H9 (cell line): Measurements from ENCODE around the gene ARHGEF2. TPM values are rescaled to one million over a fixed set of nuclear protein-coding genes. Genes with fewer than 3 reads are reported as not detected.

Source experiments
- DNase-seq: peaks from one replicate; pipeline ENCODE4 v3.0.0-alpha.2; 2017
- H2AFZ ChIP-seq: one replicate; pipeline ENCODE4 v1.6.1; 2013; ENCODE audit warnings: mild to moderate bottlenecking, low read length, control low read depth, moderate library complexity
- H2AK5ac ChIP-seq: 2 replicates; pipeline ENCODE4 v1.6.1; 2013; ENCODE audit warnings: low read length, control low read depth, mixed read lengths; ENCODE audit not compliant: insufficient read length
- H2BK120ac ChIP-seq: one replicate; pipeline ENCODE4 v1.6.1; 2013; ENCODE audit warnings: low read depth, mild to moderate bottlenecking, low read length, control low read depth, inconsistent platforms; ENCODE audit not compliant: poor library complexity, severe bottlenecking
- H2BK12ac ChIP-seq: 2 replicates; pipeline ENCODE4 v1.6.1; 2013; ENCODE audit warnings: low read length, control low read depth, mixed read lengths, low read depth; ENCODE audit not compliant: insufficient read length
- H2BK15ac ChIP-seq: 2 replicates; pipeline ENCODE4 v1.6.1; 2013; ENCODE audit warnings: low read depth, low read length, control low read depth
- H2BK20ac ChIP-seq: one replicate; pipeline ENCODE4 v1.6.1; 2013; ENCODE audit warnings: low read depth, mild to moderate bottlenecking, low read length, control low read depth, inconsistent platforms; ENCODE audit not compliant: poor library complexity, severe bottlenecking
- H2BK5ac ChIP-seq: 2 replicates; pipeline ENCODE4 v1.6.1; 2013; ENCODE audit warnings: low read length, control low read depth, mixed read lengths; ENCODE audit not compliant: insufficient read length
- H3K14ac ChIP-seq: 2 replicates; pipeline ENCODE4 v1.6.1; 2013; ENCODE audit warnings: low read length, control low read depth; ENCODE audit not compliant: insufficient read depth
- H3K18ac ChIP-seq: 2 replicates; pipeline ENCODE4 v1.6.1; 2013; ENCODE audit warnings: low read depth, mild to moderate bottlenecking, mixed read lengths, low read length, control low read depth; ENCODE audit not compliant: insufficient read length
- H3K23ac ChIP-seq: 2 replicates; pipeline ENCODE4 v1.6.1; 2013; ENCODE audit warnings: low read length, control low read depth, mixed read lengths, low read depth; ENCODE audit not compliant: insufficient read length
- H3K23me2 ChIP-seq: 2 replicates; pipeline ENCODE4 v1.6.1; 2013; ENCODE audit warnings: low read depth, mild to moderate bottlenecking, mixed read lengths, low read length, control low read depth; ENCODE audit not compliant: insufficient read length, poor library complexity, severe bottlenecking
- H3K27ac ChIP-seq: 2 replicates; pipeline ENCODE4 v1.5.1; 2013; ENCODE audit warnings: low read length, control low read depth, mixed read lengths, low read depth; ENCODE audit not compliant: insufficient read length
- H3K27me3 ChIP-seq: 2 replicates; pipeline ENCODE4 v1.6.1; 2013; ENCODE audit warnings: low read length, control low read depth, inconsistent platforms; ENCODE audit not compliant: insufficient read depth
- H3K4ac ChIP-seq: 2 replicates; pipeline ENCODE4 v1.6.1; 2013; ENCODE audit warnings: low read depth, mild to moderate bottlenecking, control low read depth, inconsistent platforms, low read length, moderate library complexity
- H3K4me1 ChIP-seq: 2 replicates; pipeline ENCODE4 v1.6.1; 2013; ENCODE audit warnings: low read length, control low read depth, inconsistent platforms; ENCODE audit not compliant: insufficient read depth
- H3K4me2 ChIP-seq: 2 replicates; pipeline ENCODE4 v1.6.1; 2013; ENCODE audit warnings: low read length, control low read depth, mixed read lengths; ENCODE audit not compliant: insufficient read length, insufficient read depth
- H3K56ac ChIP-seq: 2 replicates; pipeline ENCODE4 v1.6.1; 2013; ENCODE audit warnings: low read depth, mild to moderate bottlenecking, mixed read lengths, low read length, control low read depth; ENCODE audit not compliant: insufficient read length
- H3K79me1 ChIP-seq: 2 replicates; pipeline ENCODE4 v1.6.1; 2013; ENCODE audit warnings: low read depth, mild to moderate bottlenecking, moderate library complexity, low read length, control low read depth, inconsistent platforms; ENCODE audit not compliant: insufficient read depth, poor library complexity, severe bottlenecking
- H3K79me2 ChIP-seq: 2 replicates; pipeline ENCODE4 v1.6.1; 2013; ENCODE audit warnings: low read length, control low read depth, inconsistent platforms; ENCODE audit not compliant: insufficient read depth
- H3K9ac ChIP-seq: 2 replicates; pipeline ENCODE4 v1.6.1; 2013; ENCODE audit warnings: low read length, control low read depth, mixed read lengths; ENCODE audit not compliant: insufficient read length; ENCODE audit errors: extremely low read depth
- H3K9me3 ChIP-seq: one replicate; pipeline ENCODE4 v1.6.1; 2013; ENCODE audit warnings: low read depth, low read length, inconsistent platforms; ENCODE audit not compliant: control insufficient read depth
- H3T11ph ChIP-seq: one replicate; pipeline ENCODE4 v1.6.1; 2013; ENCODE audit warnings: mild to moderate bottlenecking, low read length, control low read depth, inconsistent platforms
- H4K20me1 ChIP-seq: one replicate; pipeline ENCODE4 v1.6.1; 2013; ENCODE audit not compliant: control insufficient read depth, insufficient read length, insufficient read depth
- H4K5ac ChIP-seq: 2 replicates; pipeline ENCODE4 v1.6.1; 2013; ENCODE audit warnings: low read depth, mild to moderate bottlenecking, mixed read lengths, low read length, control low read depth; ENCODE audit not compliant: insufficient read length
- H4K8ac ChIP-seq: replicated peaks from 2 replicates; pipeline ENCODE4 v1.6.1; 2013; ENCODE audit warnings: low read length, control low read depth, mixed read lengths, low read depth; ENCODE audit not compliant: insufficient read length
- H4K91ac ChIP-seq: 2 replicates; pipeline ENCODE4 v1.6.1; 2013; ENCODE audit warnings: low read depth, mild to moderate bottlenecking, moderate library complexity, mixed read lengths, low read length, control low read depth; ENCODE audit not compliant: insufficient read length
- H3K27ac Mint-ChIP-seq, 3 experiments: 2 replicates in 2 of 3; 3 replicates in 1 of 3; pipeline ENCODE4 v1.8.0; 2020 to 2021; ENCODE audit warnings: mixed read lengths in 3 of 3, mild to moderate bottlenecking in 1 of 3, moderate library complexity in 1 of 3
- H3K27me3 Mint-ChIP-seq: 2 replicates; pipeline ENCODE4 v1.8.0; 2021; ENCODE audit warnings: low read depth, mild to moderate bottlenecking, moderate library complexity, mixed read lengths
- H3K36me3 Mint-ChIP-seq, 3 experiments: 2 replicates in 2 of 3; 3 replicates in 1 of 3; pipeline ENCODE4 v1.8.0; 2020 to 2021; ENCODE audit warnings: low read depth in 3 of 3, mixed read lengths in 3 of 3; ENCODE audit not compliant: insufficient read depth in 1 of 3
- H3K4me1 Mint-ChIP-seq, 2 experiments: 2 replicates each; pipeline ENCODE4 v1.8.0; 2020; ENCODE audit warnings: mixed read lengths in 2 of 2
- H3K4me3 Mint-ChIP-seq, 2 experiments: 2 replicates in 1 of 2; 3 replicates in 1 of 2; pipeline ENCODE4 v1.8.0; 2020 to 2021; ENCODE audit warnings: mild to moderate bottlenecking in 2 of 2, mixed read lengths in 2 of 2, moderate library complexity in 1 of 2
- H3K9me3 Mint-ChIP-seq, 2 experiments: 2 replicates in 1 of 2; 3 replicates in 1 of 2; pipeline ENCODE4 v1.8.0; 2020; ENCODE audit warnings: mild to moderate bottlenecking in 2 of 2, mixed read lengths in 2 of 2, moderate library complexity in 1 of 2
- WGBS: extraction: QIAGEN DNeasy Blood & Tissue Kit; methylation state at CpG from one replicate; pipeline ENCODE4 v1.1.7; 2013; ENCODE audit warnings: missing lambda C conversion rate, low lambda C conversion rate, mixed read lengths; ENCODE audit not compliant: insufficient read length; ENCODE audit errors: extremely low coverage; 5-methylcytosine and 5-hydroxymethylcytosine counted together
- total RNA-seq: library from RNA; stranded (reverse); gene quantifications from 2 replicates; pipeline ENCODE4 v1.2.1, GENCODE V29; 2021
- TF ChIP-seq, protein P1 (sequence below): fragments of 200-600 bp; sonication (generic); conservative IDR thresholded peaks from 3 replicates; pipeline ENCODE4 v1.8.0; 2021; ENCODE audit warnings: antibody characterized with exemption, mild to moderate bottlenecking

ARHGEF2 gene
- total RNA-seq, 1 experiment from 2014 or later, result 111 TPM

DNA sequence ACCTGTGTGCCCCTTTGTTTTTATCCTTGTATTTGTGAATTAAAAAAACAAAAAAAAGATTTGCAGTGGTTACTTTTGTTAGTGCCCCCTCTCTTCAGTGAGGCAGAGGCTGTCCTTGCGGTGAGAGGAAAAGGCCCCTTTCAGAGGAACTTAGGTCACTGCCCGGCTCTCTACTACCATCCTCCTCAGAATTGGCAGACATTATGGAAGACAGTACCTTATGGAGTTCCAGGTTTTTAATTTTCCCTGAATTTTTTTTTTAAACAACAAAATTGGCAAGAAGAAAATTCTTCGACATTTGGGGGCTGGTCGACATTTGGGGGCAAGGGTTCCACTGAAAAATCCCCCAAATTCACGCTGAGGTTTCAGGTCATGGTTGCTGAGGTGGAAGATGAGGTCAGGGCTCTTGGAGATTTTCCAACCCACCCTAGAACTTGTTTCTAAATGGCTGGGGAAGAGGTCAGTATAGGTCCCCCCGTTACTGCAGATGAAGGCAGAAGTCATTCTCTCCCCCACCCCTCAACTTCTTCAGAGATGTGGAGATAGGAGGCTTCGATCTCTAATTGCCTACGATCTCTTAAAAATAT is 31.6 kb downstream of the ARHGEF2 start:
- Histone ChIP-seq H3K9ac (no peak overlapping the region), H4K8ac (no peak overlapping the region), H2BK5ac (no peak overlapping the region), H2BK12ac (no peak overlapping the region), H3K4ac (no peak overlapping the region), H3K79me2 (no peaks in the 10 kb centered on the region), H3K9me3 (no peaks in the 10 kb centered on the region), H2BK20ac (no peak overlapping the region), H3K23ac (no peak overlapping the region), H2AFZ (no peak overlapping the region), H3K14ac (no peak overlapping the region), H4K91ac (no peak overlapping the region), H3K79me1 (no peaks in the 10 kb centered on the region), H3T11ph (no peak overlapping the region), H2AK5ac (no peak overlapping the region), H3K27ac (no peak overlapping the region), H2BK15ac (no peak overlapping the region), H3K4me1 (no peaks in the 10 kb centered on the region), H3K4me2 (no peak overlapping the region), H3K18ac (no peak overlapping the region), H3K56ac (no peak overlapping the region), H3K27me3 (no peaks in the 10 kb centered on the region), H2BK120ac (no peak overlapping the region), H4K5ac (no peak overlapping the region), H3K23me2 (no peaks in the 10 kb centered on the region), H4K20me1 (no peaks in the 10 kb centered on the region)
- no peak for DNase-seq
- TF ChIP-seq, protein P1, sequence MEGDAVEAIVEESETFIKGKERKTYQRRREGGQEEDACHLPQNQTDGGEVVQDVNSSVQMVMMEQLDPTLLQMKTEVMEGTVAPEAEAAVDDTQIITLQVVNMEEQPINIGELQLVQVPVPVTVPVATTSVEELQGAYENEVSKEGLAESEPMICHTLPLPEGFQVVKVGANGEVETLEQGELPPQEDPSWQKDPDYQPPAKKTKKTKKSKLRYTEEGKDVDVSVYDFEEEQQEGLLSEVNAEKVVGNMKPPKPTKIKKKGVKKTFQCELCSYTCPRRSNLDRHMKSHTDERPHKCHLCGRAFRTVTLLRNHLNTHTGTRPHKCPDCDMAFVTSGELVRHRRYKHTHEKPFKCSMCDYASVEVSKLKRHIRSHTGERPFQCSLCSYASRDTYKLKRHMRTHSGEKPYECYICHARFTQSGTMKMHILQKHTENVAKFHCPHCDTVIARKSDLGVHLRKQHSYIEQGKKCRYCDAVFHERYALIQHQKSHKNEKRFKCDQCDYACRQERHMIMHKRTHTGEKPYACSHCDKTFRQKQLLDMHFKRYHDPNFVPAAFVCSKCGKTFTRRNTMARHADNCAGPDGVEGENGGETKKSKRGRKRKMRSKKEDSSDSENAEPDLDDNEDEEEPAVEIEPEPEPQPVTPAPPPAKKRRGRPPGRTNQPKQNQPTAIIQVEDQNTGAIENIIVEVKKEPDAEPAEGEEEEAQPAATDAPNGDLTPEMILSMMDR, result no peak
- H3K9me3 Mint-ChIP-seq, result no peaks in the 10 kb centered on the region
- no CpG with 5 or more reads among the region's 8 CpGs for WGBS
- no peaks in the 10 kb centered on the region; the same call in 1 of the 2 replicates for H3K27me3 Mint-ChIP-seq
- H3K36me3 Mint-ChIP-seq, result peaks cover 23 to 60% (median 37%) of the 10 kb centered on the region in 3 experiments; a peak in 6 of 7 replicates
- no peak overlapping the region; a peak in 1 of 5 replicates for H3K4me3 Mint-ChIP-seq
- peaks cover 16 to 25% of the 10 kb centered on the region in 2 experiments for H3K4me1 Mint-ChIP-seq
- peak overlapping the region in 2 of 3 experiments; percentile 62 to 65; a peak in 3 of 7 replicates for H3K27ac Mint-ChIP-seq
